ENCODE results near the gene PPWD1. TPM values are rescaled to one million over a fixed set of nuclear protein-coding genes. Genes with fewer than 3 reads are reported as not detected.

The PPWD1 gene
- total RNA-seq, 1 donor from 2014 or later: 68.1 TPM

- no peak for DNase-seq (ENCODE audit: low spot score)
Measured at GRCh38 chr5:65623482-65623881, 60.4 kb downstream of the PPWD1 start.

- DNase-seq (ENCODE audit: low spot score): peak; percentile 98
Measured at GRCh38 chr5:65624025-65624570, 61.0 kb downstream of the PPWD1 start, which contains the start of gene TRIM23. Gene TRIM23 (minus strand): TSS chr5:65624333. CDS start chr5:65624274, 59 bp downstream.

- DNase-seq (ENCODE audit: low spot score): peak; percentile 97
Measured at GRCh38 chr5:65624571-65625555, 61.8 kb downstream of the PPWD1 start, which contains the start of the genes SHLD3 and TRAPPC13. Gene SHLD3 (plus strand): TSS chr5:65625027. CDS start chr5:65629588, 4,561 bp downstream. Gene TRAPPC13 (plus strand): TSS chr5:65625027. CDS start chr5:65625061, 34 bp downstream.

GRCh38 chr5:65625743-65626142 is 62.6 kb downstream of the PPWD1 start:
- DNase-seq (ENCODE audit: low spot score): no peak

GRCh38 chr5:65630981-65631380 is 67.9 kb downstream of the PPWD1 start:
- DNase-seq (ENCODE audit: low spot score): no peak

Other genes starting within 250 kb of the PPWD1 start
- 104 TPM for gene ADAMTS6, start 81.4 kb upstream of the PPWD1 start, total RNA-seq (ENCODE audit: insufficient read depth, low replicate concordance)
- 10.4 TPM for gene CENPK, start 128 bp upstream of the PPWD1 start, total RNA-seq (ENCODE audit: insufficient read depth, low replicate concordance)
- 25.3 TPM for gene TRIM23, start 61.0 kb downstream of the PPWD1 start, total RNA-seq (ENCODE audit: insufficient read depth, low replicate concordance)
- gene SHLD3, start 61.7 kb downstream of the PPWD1 start, total RNA-seq (ENCODE audit: insufficient read depth, low replicate concordance): 2.2 TPM
- gene TRAPPC13, start 61.7 kb downstream of the PPWD1 start, total RNA-seq (ENCODE audit: insufficient read depth, low replicate concordance): 22.1 TPM
- 11.8 TPM for gene SGTB, start 158.8 kb downstream of the PPWD1 start, total RNA-seq (ENCODE audit: insufficient read depth, low replicate concordance)
- gene NLN, start 158.9 kb downstream of the PPWD1 start, total RNA-seq (ENCODE audit: insufficient read depth, low replicate concordance): 10.4 TPM